Fibroblast of pulmonary artery (primary cell): ENCODE measurements around the gene HDAC4.

Experiments
- DNase-seq: peaks from one replicate; pipeline ENCODE4 v3.0.0-alpha.2; 2010; ENCODE audit warnings: low read depth
- H3K4me3 ChIP-seq: replicated peaks from 2 replicates; pipeline ENCODE4 v1.5.1; 2011; ENCODE audit warnings: low read depth, mild to moderate bottlenecking, control low read depth, low read length, moderate library complexity
- TF ChIP-seq, protein P1 (sequence below): IDR thresholded peaks from 2 replicates; pipeline ENCODE4 v1.5.1; 2011; ENCODE audit warnings: mild to moderate bottlenecking, control low read depth, low read length, inconsistent platforms; ENCODE audit errors: missing control alignments

The HDAC4 gene

DNA sequence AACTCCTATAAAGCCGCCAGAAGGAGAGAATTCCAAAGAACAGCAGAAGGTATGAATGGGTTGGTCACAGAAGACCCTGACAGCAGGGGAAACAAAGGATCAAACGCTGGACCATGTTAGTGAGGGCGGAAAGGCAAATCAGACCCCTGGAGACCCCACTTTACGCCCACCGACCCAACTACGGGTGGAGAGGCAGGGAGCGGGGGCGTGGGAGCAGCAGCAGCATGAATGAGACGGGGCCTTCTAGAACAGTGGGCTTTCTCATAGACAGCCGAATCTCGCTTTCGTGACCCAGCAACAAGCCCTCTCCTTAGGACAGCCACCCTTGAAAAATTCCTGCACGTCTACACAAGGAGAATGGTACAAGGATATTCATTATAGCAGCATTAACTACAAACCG is 191.0 kb downstream of the HDAC4 start:
- TF ChIP-seq, protein P1, sequence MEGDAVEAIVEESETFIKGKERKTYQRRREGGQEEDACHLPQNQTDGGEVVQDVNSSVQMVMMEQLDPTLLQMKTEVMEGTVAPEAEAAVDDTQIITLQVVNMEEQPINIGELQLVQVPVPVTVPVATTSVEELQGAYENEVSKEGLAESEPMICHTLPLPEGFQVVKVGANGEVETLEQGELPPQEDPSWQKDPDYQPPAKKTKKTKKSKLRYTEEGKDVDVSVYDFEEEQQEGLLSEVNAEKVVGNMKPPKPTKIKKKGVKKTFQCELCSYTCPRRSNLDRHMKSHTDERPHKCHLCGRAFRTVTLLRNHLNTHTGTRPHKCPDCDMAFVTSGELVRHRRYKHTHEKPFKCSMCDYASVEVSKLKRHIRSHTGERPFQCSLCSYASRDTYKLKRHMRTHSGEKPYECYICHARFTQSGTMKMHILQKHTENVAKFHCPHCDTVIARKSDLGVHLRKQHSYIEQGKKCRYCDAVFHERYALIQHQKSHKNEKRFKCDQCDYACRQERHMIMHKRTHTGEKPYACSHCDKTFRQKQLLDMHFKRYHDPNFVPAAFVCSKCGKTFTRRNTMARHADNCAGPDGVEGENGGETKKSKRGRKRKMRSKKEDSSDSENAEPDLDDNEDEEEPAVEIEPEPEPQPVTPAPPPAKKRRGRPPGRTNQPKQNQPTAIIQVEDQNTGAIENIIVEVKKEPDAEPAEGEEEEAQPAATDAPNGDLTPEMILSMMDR: no peak
- no peak overlapping the region for H3K4me3 ChIP-seq
- DNase-seq: no peak

DNA sequence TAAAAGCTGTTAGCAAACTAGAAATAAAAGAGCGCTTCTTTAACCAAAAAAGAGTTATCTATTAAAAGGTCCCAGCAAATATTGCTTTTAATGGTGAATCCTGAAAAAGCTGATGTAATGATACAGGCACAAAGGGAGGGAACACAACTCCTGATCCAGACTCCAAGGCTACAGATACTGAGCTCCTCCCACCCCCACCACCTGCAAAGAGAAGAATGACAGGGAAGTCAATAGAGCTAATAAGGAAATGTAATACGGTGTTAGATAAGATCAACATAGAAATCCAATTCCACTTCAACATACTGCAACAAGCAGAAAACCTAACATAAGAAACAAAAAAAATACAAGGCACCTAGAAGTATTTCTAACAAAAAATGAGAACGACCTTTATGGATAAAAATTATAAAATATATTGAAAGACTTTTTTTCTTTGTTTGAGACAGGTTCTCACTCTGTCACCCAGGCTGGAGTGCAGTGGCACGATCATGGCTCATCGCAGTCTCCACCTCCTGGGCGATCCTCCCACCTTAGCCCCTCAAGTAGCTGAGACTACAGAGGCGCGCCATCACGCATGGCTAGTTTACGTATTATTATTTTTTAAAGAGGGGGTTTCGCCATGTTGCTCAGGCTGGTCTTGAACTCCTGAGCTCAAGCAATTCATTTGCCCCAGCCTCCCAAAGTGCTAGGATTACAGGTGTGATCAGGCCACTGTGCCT is 192.2 kb downstream of the HDAC4 start:
- no peak overlapping the region for H3K4me3 ChIP-seq
- DNase-seq: no peak
- TF ChIP-seq, protein P1: no peak

DNA sequence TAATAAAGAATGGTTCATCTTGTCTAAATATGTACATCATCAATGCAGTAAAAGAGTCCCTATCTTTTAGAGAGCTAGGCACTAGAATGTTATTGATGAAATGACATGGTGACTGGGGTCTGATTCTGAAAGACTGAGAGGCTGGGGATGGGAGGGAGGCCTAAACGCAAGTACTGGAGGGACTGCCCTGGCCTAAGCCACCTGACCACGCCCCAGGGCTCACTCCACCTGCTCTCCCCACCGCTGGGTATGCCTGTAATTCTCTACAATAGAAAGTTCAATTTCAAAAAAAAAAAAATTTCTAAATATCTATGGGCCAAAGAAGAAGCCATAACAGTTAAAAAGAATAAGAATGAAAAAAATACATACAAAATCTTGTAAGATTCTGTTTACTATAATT is 194.0 kb downstream of the HDAC4 start:
- DNase-seq: no peak
- H3K4me3 ChIP-seq: no peak overlapping the region
- TF ChIP-seq, protein P1: no peak

DNA sequence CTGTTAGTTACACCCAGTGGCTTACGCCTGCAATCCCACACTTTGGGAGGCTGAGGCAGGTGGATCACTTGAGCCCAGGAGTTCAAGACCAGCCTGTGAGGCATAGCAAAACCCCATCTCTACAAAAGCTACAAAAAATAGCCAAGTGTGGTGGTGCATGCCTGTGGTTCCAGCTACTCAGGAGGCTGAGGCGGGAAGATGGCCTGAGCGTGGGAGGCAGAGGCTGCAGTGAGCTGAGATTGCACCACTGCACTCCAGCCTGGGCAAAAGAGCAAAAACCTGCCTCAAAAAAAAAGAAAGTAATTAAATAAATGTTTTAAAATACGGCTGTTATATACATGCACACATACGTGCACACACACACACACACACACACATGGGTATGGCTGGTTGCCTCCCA is 194.8 kb downstream of the HDAC4 start:
- no peak for DNase-seq
- H3K4me3 ChIP-seq: no peak overlapping the region
- TF ChIP-seq, protein P1: no peak

DNA sequence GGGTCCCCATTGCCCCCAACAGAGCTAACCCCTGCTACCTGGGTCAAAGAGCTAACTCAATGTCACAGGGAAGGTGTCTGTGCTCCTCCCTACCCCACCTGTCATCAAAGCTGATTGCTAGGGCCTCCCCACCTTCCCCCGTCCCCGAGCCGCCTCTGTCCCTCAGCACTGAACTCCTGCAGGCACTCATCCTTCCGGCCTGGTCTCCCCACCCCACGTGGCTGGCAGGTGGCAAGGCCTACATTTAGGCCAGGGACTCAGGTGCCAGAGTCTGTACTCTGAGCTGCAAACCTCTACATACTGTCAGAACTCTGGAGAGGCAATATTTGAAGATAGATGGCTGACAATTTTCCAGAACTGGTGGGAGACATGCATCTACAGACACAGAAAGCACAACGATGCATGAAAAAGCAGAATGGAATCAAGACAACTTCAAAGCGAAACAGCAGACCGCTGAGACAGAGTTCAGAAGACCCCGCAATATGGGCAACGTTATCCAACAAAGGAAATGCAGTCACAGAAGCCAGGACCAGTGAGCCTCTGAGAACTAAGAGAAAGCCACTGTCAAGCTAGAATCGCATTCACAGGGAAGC is 195.8 kb downstream of the HDAC4 start:
- TF ChIP-seq, protein P1: no peak
- DNase-seq: no peak
- H3K4me3 ChIP-seq: no peak overlapping the region

DNA sequence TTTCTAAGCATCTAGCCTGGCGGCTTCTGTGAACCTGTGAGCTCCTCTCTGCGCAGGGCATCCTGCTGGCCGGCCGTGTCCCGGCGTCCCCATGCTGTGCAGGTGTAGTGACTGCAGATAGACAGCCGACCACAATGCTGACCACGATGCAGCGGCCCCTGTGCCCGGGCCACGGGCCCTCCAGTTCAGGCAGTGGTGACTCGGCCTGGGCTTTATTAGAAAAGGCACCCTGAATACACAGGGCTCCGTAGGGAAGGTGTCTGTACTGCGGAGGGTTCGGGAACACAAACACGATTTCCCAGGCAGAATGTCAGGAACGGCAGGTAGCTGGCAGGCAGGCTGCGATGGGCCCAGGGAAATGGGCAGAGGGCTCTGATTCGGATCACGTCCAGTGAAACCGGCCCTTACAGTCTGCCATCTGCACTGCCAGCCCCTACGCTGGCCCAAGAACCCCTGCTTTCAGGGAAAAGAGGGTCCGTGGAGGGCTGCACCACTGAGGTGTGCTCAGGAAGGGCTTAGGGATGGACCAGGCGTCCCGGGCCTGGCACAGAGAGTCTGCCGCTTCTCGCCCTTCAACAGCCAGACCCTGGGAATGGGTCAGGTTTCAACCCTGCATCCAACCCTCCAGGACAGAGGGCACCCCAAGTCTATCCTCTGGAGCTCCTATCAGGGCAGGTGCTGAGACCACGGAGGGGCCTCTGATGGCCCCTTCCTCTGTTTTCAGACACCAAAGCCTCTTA is 196.5 kb downstream of the HDAC4 start:
- TF ChIP-seq, protein P1: no peak
- no peak for DNase-seq
- no peak overlapping the region for H3K4me3 ChIP-seq
